ENCODE results near the gene KCND2.

The KCND2 gene

DNA sequence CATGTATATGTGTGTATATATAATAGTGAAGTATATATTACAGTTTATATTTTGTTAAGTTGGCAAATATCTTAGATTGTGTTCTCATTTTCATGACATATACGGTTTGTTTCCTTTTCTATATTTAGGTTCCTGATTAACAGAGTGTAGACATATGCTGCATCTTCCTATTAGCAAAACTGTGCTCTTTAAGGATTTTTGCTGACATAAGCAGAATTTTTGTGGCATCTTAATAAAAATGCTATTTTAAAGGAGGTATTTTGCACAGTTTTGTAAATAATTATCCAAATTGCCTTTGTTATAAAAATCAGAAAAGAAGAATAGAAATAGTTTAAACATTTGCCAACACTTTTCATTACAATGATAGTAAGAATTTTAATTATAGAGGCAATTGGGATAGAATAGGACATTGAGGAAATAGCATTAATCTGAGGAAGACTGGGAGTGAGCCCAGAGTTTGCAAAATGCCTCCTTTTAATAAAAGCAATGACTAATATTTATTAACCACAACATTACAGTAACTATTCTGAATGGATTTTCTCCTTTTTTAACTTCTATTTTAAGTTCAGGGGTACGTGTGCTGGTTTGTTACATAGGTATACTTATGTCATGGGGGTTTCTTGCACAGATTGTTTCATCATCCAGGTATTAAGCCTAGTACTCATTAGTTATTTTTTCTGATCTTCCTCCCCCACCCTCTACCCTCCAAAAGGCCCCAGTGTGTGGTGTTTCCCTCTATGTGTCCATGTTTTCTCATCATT lies 38.2 kb downstream of the KCND2 start:
- no peak for DNase-seq (ENCODE audit: low spot score)

DNA sequence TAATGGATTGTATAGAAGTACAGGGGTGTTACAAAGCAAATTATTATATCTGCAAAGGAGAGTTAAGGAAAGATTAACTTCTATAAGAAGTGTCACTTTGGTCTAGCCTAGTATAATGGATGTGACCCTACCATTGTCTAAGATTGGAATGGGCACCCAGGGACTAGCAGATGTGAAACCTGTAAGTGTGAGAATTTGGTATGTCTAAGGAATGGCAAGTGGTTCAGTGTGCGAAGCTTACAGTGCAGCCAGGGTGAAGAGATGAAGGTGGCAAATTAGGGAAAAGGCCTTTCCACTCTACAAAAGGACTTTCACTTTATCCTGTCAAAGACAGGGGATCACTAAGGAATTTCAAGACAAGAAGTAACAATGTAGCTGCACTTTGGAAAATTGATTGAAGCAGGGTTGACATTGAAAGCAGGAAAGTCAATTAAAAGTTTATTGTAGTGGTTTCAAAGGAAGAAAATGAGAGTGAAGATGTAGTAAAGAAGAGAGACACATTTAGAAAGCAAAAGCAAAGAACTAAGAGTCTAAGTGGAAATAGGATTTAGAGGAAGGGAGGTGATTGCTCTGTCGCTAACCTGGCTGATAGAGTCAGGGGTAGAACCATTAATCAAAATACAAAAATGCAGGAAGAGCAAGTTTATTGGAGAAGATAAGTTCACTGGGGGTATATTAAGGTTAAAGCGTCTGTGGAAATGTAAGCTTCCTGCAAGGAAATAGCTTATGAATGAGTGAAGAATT lies 47.4 kb downstream of the KCND2 start:
- DNase-seq (ENCODE audit: low spot score) = no peak

DNA sequence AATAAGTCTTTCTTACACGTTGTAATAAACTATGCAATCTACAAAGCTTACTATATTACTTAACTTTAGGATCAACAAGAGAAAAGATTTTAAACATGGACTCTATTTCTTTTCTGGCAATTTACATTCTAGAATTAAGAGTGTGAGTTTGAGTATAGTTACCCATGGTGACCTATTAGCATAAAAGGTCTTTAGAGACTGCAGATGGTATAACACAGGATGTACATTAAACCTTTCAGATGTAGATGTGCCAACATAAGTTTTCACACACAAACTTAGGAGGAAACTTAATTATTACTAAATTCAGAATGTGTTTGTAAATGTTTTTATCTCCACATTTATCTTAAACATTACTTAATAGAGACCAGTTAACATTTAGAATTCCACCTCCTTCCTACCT lies 54.1 kb downstream of the KCND2 start:
- no peak for DNase-seq (ENCODE audit: low spot score)

DNA sequence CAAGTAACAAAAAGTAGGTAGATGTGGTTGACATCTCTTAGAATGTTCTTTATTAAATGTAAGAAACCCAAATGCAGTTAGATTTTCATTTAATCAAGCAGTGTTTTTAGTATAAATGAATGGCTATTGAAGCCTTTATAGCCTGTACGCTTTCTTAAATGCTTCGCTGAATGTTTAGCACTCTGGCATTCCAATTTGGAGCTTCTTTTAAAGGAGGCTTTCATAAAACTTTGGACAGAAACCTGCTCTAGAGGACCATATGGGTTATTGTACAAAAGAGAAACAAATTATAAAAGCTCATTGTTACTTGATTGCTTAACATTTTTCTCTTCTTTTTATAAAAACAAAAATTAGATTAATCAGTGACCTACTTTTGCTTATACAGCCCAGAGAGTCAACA lies 59.5 kb downstream of the KCND2 start:
- DNase-seq (ENCODE audit: low spot score) = no peak

DNA sequence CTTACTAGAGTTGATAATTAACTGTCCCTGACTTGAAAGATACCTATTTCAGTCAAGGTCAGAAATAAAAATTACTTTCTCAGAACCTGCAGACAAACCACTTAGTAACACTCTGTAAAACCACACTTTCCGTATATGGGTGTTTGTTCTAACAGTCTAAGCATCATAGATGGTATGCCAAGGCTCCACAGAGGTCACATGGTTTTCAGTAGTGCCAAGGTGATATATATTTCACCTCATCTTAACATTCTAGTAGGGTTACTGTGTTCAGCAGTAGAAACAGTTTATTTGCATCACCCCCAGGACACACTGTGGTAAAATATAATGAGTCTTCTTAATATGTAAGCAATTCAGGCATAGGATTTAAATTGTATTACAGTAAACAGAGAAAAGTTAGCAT lies 61.5 kb downstream of the KCND2 start:
- DNase-seq (ENCODE audit: low spot score) = no peak

DNA sequence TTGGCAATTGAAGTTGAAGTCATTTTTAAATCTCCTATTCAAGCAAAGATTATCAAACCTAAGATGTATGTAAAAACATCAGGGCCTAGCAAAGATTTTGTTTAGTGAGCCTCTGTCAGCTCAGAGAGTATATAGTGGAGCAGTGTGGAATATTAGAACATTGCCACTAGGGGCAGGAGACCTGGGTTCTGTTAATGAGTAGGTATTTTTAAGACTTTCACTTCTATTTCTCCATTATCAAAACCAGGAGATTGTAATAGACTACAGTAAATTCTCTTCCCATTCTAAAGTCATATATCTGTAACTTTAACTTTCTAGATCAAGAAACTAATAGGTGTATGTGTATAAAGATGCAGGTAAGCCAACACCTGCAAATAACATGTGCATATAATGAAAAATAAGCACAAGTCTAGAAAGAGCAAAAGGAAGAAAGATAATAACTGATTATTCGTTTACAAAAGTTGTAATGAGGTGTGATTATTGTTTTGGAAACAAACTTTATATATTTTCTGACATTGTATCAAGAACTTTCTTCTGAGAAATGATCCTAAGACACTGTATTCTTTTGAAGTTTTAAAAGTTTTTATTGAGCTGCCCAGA lies 64.4 kb downstream of the KCND2 start:
- DNase-seq (ENCODE audit: low spot score) = no peak

DNA sequence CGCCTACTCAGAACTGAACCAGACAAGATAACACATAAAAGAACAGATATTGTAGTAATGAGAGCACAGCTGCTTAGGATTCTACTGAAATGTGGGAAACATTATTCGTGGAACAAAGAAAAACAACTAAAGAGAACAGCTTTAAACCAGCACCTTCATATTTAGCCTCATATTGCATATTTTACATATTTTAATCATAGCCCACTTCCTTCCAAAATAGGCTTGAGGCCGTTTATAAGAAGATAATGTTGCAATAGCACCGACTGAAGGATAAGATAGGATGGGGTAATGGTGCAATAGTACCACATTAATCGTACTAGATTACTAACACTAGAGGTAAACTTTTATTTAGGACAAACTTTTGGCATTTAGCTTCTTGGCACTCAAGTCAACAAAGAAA lies 71.3 kb downstream of the KCND2 start:
- DNase-seq (ENCODE audit: low spot score) = no peak

DNA sequence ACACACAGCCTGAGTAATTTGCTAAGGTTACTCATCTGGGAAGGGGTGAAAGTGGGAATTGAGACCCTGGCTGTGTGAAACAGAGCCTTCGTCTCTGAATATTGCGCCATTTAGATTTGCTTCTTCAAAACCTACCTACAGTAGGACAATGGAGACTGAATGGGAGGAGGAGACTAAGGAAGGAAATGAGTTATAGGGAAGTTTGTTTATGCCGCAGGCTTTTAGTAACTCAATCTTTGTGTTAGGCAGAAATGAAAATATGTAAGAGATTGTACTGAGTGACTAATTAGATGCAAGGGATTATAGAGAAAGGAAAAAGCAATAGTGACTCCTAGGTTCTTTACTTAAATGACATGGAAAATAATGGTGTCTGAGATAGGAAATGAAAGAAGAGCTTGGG lies 80.2 kb downstream of the KCND2 start:
- DNase-seq (ENCODE audit: low spot score) = no peak

DNA sequence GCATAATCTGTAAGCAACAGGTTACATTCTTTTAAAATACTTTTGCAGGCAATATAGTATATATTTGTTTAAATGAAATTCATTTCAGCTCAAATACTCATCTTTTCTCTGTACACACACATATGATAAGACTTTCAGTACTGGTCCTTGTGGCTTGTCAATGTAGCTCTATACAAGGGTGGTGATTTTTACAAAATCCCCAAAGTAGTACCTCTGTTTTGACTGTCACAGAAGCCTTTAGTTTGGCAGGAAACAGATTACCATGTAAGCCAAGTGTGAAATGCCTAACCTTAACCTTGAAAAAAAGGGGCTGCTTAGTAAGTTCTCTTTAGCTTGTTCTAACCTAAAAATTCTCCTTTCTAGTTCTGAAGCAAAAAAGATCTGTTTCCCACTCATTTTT lies 87.9 kb downstream of the KCND2 start:
- DNase-seq (ENCODE audit: low spot score) = no peak

DNA sequence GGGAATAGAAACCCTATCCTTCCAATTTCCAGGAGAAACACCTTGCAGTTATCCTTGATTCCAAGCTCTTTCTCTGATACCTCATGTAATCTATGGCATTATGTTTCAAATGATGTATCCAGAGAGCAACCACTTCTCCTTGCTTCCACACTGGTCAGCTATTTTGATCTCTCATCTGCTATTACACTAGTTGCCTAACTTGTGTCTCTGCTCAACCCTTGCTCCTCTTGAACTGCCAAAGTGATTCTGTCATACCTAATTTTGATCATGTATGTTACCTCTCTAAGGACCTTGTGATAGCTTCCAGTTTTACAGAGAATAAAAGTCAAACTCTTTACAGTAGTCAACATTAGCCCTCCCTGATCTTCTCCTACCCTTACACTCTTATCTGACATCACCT lies 90.4 kb downstream of the KCND2 start:
- no peak for DNase-seq (ENCODE audit: low spot score)

DNA sequence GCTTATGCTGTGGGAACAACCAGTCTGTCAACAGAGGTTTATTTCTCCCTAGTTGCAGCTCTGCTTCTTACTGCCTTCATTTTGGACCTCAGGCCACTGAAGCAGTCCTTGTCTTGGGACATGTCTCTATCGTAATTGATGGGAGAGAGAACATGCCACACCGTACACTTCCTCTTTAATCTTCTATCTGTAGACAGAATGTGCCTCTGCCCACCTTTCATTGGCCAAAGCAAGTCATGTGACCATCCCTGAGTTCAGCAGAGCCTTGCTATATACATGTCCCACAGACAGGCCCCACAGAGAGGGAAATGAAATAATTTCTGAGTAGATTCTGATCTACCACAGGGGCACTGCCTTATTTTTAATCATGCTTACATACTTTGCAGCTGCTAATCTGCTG lies 98.0 kb downstream of the KCND2 start:
- no peak for DNase-seq (ENCODE audit: low spot score)

DNA sequence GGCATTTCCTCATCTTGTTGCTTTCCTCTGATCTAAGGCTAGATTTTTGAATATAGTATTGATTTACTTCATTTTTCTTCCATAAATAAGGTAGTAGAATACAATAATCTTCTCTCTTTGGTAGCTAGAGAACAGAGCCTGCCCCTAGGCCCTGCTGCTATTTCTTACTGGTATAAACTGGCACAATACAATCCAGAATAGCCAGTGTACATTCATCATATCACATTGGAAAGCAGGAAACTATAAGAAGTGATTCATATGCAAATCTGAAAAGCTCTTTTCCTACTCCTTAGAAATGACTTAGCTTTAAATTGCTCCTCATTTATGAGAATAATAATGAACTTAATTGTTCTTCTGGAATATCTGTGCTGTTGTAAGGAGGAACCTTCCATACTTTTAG lies 100.2 kb downstream of the KCND2 start:
- DNase-seq (ENCODE audit: low spot score) = no peak

DNA sequence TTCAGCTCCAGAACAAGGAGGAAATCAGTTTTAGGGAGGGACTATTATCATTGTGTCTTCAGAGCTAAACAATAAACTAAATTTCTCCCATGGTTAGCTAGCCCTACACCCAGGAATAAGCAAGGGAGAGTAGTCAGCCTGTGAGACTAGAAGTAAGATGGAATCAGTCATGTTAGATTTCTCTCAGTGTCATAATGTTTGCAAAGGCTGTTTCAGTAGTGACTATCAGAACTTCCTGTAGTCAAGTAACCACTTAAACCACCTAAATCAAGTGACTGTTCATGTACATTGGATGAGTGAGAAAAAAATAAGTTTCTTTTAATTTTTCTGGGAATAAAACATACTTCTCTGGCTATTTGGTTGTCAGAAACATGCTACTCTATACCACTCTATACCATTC lies 121.6 kb downstream of the KCND2 start:
- no peak for DNase-seq (ENCODE audit: low spot score)

DNA sequence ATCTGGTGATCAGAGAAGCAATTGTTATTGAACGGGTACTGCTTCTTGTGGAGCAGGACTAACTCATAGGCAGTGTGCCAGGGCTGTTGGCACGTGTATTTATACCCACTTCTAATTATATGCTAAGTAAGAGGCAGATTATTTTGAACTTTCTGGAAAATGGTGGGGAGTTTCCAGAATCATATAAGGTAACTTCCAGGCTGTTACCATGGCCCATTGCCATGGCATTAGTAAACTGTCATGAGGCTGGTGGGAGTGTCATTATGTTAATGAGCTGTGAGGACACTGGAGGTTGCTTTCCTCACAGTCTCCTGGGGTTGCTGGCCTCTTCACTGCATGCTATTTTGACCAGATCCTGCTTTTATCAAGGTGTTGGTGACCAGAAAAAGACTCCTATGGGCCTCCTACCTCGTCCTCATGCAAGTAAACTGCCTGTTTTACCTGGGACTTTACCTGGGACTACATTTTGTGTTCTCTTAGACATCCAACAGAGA lies 122.6 kb downstream of the KCND2 start:
- DNase-seq (ENCODE audit: low spot score) = no peak

DNA sequence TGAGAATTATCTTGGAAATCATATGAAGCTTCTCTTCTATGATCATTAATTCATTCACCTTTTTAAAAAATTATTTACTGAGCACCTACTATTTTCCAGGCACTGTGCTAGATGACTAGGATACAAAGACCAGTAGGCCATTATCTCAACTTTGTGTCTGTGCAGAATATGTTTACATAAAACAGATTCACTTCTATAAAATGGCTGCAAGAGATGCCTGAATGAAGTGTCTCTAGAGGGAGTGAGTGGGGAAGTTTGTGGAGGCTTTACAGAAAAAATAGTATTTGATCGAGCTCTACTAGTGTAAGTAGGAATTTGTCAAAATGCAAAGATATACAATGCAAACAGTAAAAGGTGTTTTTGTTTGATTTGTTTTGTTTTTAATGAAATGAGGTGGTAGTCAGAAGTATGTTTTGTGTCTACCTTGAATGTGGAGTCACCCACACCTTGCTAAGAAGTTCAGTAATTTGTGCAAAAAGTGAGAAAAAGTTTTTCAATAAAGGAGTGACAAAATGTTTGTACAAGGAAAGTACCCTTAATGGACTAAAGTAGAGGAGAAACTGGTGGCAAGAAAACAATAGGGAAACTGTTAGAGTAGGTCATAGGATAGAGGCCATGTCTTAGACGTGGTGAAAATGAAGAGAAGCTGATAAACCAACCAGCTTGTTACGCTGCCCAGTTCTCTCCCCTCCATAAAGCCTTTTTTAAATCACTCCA lies 125.5 kb downstream of the KCND2 start:
- DNase-seq (ENCODE audit: low spot score) = no peak

DNA sequence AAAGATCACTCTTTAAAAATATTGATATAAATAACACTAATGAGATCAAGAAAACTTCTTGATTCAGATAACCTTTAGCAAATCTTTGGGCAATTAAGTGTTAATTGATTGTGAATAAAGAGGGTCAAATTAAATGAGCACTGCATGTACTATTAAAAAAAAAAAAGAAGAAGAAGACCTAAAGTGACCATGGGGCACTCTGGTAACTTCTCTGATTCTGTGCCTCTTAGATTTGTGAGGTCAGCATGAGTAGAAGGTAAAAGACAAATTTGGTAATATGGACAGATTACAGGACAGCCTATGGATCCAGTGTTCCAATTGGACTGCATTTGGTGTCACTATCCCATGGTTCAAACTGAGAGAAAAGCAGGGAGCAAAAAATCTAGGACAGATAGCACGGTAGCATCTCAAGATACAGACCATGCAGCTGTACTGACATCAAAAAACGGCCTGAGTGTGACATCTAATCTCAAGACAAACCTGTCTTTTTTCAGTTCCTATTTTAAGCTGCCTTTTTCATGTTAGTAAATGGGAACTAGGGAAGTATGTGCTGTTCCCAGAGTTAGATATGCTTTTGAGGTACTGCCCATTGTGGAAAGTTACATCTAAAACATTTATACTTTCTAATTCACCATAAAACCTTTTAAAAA lies 128.0 kb downstream of the KCND2 start:
- no peak for DNase-seq (ENCODE audit: low spot score)

DNA sequence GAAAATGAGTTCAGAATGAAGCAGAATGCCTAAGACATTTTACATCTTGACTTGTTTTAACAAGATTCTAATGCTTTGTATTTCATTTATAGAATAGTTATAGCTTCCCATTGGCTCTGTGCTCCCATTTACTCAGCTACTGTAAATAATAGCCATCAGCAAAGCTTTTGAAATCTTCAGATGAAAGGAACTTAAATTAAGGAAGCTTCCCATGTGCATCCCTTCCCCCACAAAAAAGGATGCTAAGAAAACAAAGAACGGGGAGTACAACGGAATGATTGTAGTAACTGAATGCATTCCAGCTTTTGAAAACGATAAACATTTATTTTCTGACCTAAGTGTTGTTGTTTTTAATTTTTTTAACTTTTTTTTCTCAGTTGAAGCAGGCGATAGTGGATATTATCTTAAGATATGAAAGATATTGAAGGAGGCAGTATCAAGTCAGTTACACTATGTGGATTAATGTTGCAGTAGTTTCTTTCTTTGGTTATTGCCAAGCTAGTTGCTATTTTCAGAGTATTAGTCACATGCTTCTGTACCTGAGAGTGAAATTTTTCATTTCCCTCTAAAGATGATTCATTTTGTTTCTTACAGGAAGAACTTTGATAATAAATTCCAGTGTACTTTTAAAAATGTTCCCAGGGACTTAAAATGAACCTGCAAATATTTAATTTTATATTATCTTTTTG lies 129.2 kb downstream of the KCND2 start:
- no peak for DNase-seq (ENCODE audit: low spot score)

DNA sequence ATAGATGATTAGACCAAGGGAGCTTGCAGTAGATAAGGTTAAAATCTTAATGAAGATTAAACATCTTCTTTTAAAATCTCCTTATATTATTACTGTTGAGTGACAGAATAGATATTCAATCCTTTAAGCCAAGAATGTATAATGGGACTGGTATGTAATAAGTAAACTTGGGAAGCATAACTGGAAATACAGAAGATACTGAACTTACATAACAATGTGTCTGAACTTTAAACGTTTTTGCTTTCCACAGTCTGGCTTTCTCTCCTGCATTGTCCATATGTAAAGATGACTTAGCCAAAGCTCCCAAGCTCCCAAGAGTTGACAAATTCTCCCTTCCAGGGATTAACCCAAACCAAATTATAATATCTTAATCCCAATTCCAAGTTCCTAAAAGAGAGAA lies 129.8 kb downstream of the KCND2 start:
- no peak for DNase-seq (ENCODE audit: low spot score)

DNA sequence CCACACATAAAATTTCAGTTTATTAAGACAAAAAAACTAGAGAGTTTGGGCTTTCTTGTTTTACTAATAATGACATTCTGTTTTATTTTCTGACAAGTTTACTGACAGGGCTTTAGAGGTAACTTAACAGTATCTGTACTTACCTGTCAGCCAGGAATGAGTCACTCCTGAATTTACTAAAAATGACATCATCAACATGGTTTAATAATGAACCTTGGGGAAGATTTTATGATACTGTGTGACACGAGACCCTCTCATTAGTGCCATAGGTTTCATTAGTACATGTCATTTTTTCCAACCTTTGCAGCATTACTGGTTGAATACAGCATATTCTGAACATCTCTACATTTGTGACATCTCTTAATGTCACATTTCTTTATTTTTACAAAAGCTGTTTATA lies 131.1 kb downstream of the KCND2 start:
- no peak for DNase-seq (ENCODE audit: low spot score)

DNA sequence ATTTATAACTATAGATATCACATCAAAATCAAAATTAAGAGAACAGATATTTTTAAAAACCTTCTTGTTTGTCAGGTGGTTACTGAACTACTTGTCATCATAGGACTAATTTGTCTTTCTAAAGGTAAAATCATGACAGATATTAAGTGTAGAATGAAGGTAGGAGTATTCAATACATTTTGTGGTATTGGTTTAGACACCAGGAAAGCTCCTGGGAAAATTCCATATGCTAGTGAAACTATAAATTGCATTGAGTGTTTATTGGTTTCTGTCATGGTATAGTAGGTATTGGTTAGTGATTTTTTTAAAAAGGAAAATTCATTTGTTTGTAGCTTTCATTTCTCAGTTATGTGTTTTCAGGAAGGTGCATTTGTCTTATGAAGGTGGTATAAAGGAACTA lies 132.7 kb downstream of the KCND2 start:
- DNase-seq (ENCODE audit: low spot score) = no peak

DNA sequence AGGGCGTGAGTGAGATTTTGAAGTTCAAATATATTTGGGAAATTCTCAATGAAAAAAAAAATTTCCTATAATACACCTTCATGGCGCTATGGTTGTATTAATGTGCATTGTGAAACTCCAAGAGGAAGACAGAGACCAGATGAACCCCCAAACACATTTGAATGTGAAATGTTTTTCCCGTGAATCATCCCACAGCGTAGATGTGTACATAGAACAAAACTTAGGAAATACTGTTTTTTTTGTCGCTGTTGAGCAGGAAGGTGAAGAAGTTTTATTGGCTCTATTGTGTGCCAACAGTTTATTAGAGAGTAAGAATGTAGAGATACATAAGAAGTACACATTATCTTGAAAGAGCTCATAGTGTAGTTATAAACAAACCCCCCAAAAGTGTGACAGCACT lies 134.0 kb downstream of the KCND2 start:
- no peak for DNase-seq (ENCODE audit: low spot score)

Measured in Ammon's horn (tissue), 1 donor.